GM23248 (cell line): ENCODE data around the gene C17orf100.

Experiments
- EZH2 ChIP-seq: fragments of 200-600 bp; sonication (generic); IDR thresholded peaks from 2 replicates; pipeline ENCODE4 v1.6.1; 2018; ENCODE audit warnings: antibody characterized with exemption, mild to moderate bottlenecking; ENCODE audit not compliant: insufficient read depth, poor library complexity, severe bottlenecking
- EZH2phosphoT487 ChIP-seq: fragments of 200-600 bp; sonication (generic); IDR thresholded peaks from 2 replicates; pipeline ENCODE4 v1.6.1; 2018; ENCODE audit warnings: antibody characterized with exemption, moderate library complexity, mild to moderate bottlenecking, low read depth; ENCODE audit not compliant: insufficient read depth

- TF ChIP-seq EZH2phosphoT487 (no peak), EZH2 (no peak)
These were observed 19.0 kb downstream of the C17orf100 start for GRCh38 chr17:6670571-6670970.
